Endothelial cell (in vitro differentiated cells): ENCODE measurements around the gene TMEM52. TPM values are rescaled to one million over a fixed set of nuclear protein-coding genes. Genes with fewer than 3 reads are reported as not detected.

Experiments
- DNase-seq: peaks from one replicate; pipeline ENCODE4 v3.0.0; 2021; ENCODE audit warnings: low spot score
- H3K27ac Mint-ChIP-seq: one replicate; pipeline ENCODE4 v1.8.0; 2021; ENCODE audit warnings: mixed read lengths, inconsistent platforms; ENCODE audit not compliant: unreplicated experiment
- H3K27me3 Mint-ChIP-seq: one replicate; pipeline ENCODE4 v1.8.0; 2021; ENCODE audit warnings: mild to moderate bottlenecking, moderate library complexity, mixed read lengths, inconsistent platforms; ENCODE audit not compliant: unreplicated experiment
- H3K36me3 Mint-ChIP-seq: one replicate; pipeline ENCODE4 v1.8.0; 2021; ENCODE audit warnings: mild to moderate bottlenecking, low read depth, mixed read lengths, inconsistent platforms; ENCODE audit not compliant: unreplicated experiment
- H3K4me1 Mint-ChIP-seq: one replicate; pipeline ENCODE4 v1.8.0; 2021; ENCODE audit warnings: mild to moderate bottlenecking, mixed read lengths, inconsistent platforms; ENCODE audit not compliant: unreplicated experiment
- H3K4me3 Mint-ChIP-seq: one replicate; pipeline ENCODE4 v1.8.0; 2021; ENCODE audit warnings: mild to moderate bottlenecking, mixed read lengths, inconsistent platforms; ENCODE audit not compliant: unreplicated experiment
- H3K9me3 Mint-ChIP-seq: one replicate; pipeline ENCODE4 v1.8.0; 2021; ENCODE audit warnings: mixed read lengths, inconsistent platforms; ENCODE audit not compliant: unreplicated experiment
- CTCF ChIP-seq: fragments of 200-600 bp; sonication (generic); IDR thresholded peaks from one replicate; pipeline ENCODE4 v1.5.0; 2021; ENCODE audit warnings: antibody characterized with exemption; ENCODE audit not compliant: unreplicated experiment
- total RNA-seq: library from RNA; stranded (reverse); fragmentation: NEBNext Ultra II Directional; extraction: Animal tissue kit (Norgen Biotek cat#: 25700); gene quantifications from one replicate; pipeline ENCODE4 v1.2.1, GENCODE V29; 2021; ENCODE audit not compliant: unreplicated experiment

Gene TMEM52
- total RNA-seq, 1 donor from 2014 or later = 0.92 TPM

- Mint-ChIP-seq H3K36me3 (no peaks in the 10 kb centered on the region), H3K27me3 (peaks cover 3% of the 10 kb centered on the region), H3K27ac (no peak overlapping the region), H3K4me1 (no peaks in the 10 kb centered on the region), H3K4me3 (no peak overlapping the region), H3K9me3 (no peaks in the 10 kb centered on the region)
- no peak for TF ChIP-seq CTCF
- no peak for DNase-seq
Observed at GRCh38 chr1:1942753-1943656, 23.9 kb upstream of the TMEM52 start.

GRCh38 chr1:1941868-1942752 is 23.0 kb upstream of the TMEM52 start:
- Mint-ChIP-seq H3K36me3 (no peaks in the 10 kb centered on the region), H3K4me1 (no peaks in the 10 kb centered on the region), H3K9me3 (no peaks in the 10 kb centered on the region), H3K4me3 (no peak overlapping the region), H3K27ac (no peak overlapping the region), H3K27me3 (peaks cover 1% of the 10 kb centered on the region)
- TF ChIP-seq CTCF = no peak
- no peak for DNase-seq

GRCh38 chr1:1941211-1941841 is 22.2 kb upstream of the TMEM52 start:
- no peaks in the 10 kb centered on the region for H3K9me3 Mint-ChIP-seq
- TF ChIP-seq CTCF = no peak
- no peak for DNase-seq
- no peaks in the 10 kb centered on the region for H3K36me3 Mint-ChIP-seq
- H3K27me3 Mint-ChIP-seq = peaks cover 1% of the 10 kb centered on the region
- H3K27ac Mint-ChIP-seq = no peak overlapping the region
- no peak overlapping the region for H3K4me3 Mint-ChIP-seq
- H3K4me1 Mint-ChIP-seq = no peaks in the 10 kb centered on the region

- peaks cover 1% of the 10 kb centered on the region for H3K27me3 Mint-ChIP-seq
- H3K9me3 Mint-ChIP-seq = no peaks in the 10 kb centered on the region
- no peak for TF ChIP-seq CTCF
- no peaks in the 10 kb centered on the region for H3K36me3 Mint-ChIP-seq
- no peak overlapping the region for H3K4me3 Mint-ChIP-seq
- H3K4me1 Mint-ChIP-seq = no peaks in the 10 kb centered on the region
- no peak for DNase-seq
- H3K27ac Mint-ChIP-seq = no peak overlapping the region
Observed at GRCh38 chr1:1940123-1940425, 21.0 kb upstream of the TMEM52 start.
